OCI-LY3 (cell line): ENCODE measurements around the gene PCDHB1.

Experiments
- EZH2phosphoT487 ChIP-seq: fragments of 200-600 bp; shearing (Covaris generic); IDR thresholded peaks from 2 replicates; pipeline ENCODE4 v1.6.1; 2018; ENCODE audit warnings: antibody characterized with exemption, mixed run types, low read depth
- TF ChIP-seq, protein P1 (sequence below): fragments of 200-600, 300-600 bp; sonication (generic); IDR thresholded peaks from 2 replicates; pipeline ENCODE4 v1.5.1; 2014; ENCODE audit warnings: antibody characterized with exemption, low read length, low read depth

- TF ChIP-seq, protein P1, sequence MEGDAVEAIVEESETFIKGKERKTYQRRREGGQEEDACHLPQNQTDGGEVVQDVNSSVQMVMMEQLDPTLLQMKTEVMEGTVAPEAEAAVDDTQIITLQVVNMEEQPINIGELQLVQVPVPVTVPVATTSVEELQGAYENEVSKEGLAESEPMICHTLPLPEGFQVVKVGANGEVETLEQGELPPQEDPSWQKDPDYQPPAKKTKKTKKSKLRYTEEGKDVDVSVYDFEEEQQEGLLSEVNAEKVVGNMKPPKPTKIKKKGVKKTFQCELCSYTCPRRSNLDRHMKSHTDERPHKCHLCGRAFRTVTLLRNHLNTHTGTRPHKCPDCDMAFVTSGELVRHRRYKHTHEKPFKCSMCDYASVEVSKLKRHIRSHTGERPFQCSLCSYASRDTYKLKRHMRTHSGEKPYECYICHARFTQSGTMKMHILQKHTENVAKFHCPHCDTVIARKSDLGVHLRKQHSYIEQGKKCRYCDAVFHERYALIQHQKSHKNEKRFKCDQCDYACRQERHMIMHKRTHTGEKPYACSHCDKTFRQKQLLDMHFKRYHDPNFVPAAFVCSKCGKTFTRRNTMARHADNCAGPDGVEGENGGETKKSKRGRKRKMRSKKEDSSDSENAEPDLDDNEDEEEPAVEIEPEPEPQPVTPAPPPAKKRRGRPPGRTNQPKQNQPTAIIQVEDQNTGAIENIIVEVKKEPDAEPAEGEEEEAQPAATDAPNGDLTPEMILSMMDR, result no peak
- no peak for TF ChIP-seq EZH2phosphoT487
Observed at GRCh38 chr5:141051521-141051866, 320 bp downstream of the PCDHB1 start.
